Glomerular endothelial cell (primary cell): Measurements from ENCODE around the gene TEAD1. TPM values are rescaled to one million over a fixed set of nuclear protein-coding genes. Genes with fewer than 3 reads are reported as not detected.

Source experiments
- DNase-seq: peaks from one replicate; pipeline ENCODE4 v3.0.0-alpha.2; 2011; ENCODE audit warnings: low read depth, low spot score; ENCODE audit errors: extremely low read depth
- total RNA-seq: library from RNA; depleted of rRNA; stranded (reverse); fragments of >200 nt; gene quantifications from 2 replicates; pipeline ENCODE4 v1.2.3, GENCODE V29; 2015

Gene TEAD1
- total RNA-seq, 1 donor from 2014 or later = 55.5 TPM

DNA sequence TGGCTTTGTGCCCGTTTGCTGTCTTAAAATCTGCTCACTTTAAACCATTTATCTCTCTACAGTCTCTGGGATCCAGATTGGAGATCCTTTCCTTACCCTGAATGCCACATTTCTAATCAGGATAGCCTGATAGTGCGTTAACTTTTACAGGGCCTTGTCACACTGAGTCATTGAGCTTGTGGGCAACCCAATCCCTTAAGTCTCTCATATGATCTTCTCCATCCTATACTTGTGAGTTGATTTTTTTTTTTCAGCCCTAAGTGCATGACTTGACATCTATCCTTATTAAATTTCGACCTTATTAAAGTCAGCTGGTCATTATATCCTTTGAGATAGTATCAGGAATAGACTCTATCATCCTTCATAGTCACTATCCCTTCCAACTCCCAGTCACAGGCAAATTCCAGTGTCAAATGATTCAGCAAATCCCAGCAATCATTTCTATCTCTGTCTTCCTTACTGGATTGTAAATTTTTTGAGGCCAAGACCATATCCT, 57.7 kb downstream of the TEAD1 start:
- no peak for DNase-seq

DNA sequence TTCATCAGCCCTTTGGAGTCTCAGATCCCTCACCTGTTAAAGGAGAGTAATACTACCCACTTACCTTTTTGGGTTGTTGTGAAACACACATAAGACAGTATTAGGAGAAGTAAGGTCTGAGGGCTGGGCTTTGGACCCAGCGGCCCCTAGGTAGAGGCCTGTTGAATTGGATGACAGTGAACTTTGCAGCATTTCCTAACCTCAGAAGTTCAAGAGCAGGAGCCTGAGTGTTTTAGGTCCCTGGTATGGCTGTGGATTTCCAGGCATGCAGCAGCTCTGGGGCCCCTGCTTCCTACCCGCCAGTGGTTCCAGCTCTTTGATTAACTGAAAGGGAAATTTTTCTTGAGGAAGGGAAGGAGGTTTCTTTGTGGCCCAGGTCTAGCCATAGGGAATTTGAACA, 58.9 kb downstream of the TEAD1 start:
- DNase-seq = no peak

DNA sequence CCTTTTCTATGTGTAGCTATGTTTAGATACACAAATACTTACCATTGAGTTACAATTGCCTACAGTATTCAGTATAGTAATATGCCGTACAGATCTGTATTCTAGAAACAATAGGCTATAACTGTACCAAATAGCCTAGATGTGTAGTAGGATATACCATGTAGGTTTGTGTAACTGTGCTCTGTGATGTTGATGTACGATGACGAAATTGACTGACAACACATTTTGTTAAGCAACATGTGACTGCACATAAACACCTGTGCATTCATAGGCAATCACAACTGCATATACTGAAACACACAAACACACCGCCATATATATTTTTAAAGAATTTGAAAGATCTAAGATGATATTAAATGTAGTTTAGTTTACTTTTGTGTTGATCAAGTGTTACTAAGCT, 60.4 kb downstream of the TEAD1 start:
- DNase-seq = no peak

DNA sequence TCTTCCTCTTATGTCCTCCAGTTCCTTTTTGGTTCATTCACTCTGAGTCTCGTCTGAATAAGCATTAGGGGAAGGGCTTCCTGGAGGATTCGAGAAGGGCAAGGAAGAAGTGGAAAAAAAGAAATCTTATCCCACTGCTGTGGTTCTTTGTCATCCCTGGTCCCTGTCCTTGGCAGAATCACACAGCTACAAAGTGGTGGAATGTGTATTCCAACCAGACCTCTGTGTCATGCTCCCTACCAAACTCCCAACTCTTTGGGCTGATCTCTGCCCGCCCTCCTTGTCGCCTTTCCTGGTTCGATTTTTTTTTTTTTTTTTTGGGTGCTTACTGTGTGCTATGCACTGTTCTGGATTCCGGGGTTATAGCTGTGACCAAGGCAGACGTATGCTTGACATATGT, 61.0 kb downstream of the TEAD1 start:
- no peak for DNase-seq

DNA sequence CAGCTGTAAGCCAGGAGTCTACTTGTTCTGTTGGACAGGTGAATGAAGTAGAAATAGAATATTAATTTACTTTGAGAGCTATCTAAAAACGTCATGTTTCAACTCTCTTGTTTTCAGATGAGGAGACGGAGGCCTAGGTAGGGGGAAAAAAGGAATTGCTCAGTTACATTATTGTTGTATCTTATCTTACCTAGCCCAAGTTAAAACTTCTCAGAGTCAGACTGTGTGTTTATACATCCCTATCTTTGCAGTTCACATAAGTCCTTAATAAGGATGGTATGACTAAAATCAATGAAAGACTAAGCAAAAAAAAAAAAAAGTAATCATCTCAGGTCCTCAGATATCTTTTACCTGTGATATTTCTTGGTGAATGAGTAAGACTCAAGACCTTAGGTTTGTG, 62.8 kb downstream of the TEAD1 start:
- no peak for DNase-seq

DNA sequence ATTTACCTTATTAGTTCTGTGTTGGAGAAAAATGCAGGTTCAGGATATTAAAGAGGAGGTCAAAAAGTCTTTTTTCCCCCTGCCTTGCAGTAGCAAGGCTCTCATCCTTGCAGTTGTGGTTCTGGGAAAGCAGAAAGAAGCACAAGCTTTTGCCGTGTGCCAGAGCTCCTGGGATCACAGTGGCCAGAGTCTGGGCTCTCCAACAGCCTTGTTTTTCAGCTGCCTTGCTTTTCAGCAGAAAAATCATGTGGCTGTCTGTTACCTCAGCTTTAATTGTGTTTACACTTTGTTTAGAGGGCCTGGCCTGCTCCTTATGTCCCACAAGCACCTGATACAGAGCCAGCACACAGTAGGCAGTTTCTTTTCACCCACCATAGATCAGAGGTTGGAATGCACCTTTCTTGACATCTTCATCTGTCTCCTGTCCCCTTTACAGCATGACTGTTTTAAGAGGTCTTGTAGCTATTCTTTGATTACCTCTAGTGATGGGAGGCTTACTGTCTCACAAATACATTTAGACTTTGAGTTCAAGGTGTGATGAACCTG, 67.5 kb downstream of the TEAD1 start:
- no peak for DNase-seq

DNA sequence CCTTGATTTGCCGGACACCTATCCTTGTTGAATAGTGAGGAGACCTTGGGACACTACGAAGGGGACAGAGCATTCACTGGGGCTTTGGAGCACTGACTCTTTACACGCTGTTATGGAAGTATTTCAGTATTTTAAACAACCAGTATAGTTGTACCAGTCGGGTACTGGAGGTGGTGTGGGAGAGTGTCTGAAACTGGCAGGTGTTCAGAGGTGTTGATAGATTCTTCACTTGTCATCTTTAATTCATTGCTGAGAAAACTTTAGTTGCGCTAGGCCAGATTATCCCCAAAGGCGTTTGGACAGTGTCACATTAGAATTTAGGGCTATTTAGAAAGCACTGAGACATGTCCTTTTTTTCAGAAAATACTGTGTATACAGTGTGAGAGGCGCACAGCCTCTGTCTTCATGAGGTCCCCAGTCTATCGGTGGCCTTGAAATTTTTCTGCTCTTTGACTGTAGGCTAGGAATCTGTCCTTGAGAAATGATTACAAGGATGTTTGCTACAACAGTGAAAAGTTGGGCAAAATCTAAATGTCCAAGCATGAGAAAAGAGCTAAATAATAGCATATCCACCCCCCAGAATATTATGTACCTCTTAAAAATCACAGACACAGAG, 69.7 kb downstream of the TEAD1 start:
- DNase-seq = no peak

DNA sequence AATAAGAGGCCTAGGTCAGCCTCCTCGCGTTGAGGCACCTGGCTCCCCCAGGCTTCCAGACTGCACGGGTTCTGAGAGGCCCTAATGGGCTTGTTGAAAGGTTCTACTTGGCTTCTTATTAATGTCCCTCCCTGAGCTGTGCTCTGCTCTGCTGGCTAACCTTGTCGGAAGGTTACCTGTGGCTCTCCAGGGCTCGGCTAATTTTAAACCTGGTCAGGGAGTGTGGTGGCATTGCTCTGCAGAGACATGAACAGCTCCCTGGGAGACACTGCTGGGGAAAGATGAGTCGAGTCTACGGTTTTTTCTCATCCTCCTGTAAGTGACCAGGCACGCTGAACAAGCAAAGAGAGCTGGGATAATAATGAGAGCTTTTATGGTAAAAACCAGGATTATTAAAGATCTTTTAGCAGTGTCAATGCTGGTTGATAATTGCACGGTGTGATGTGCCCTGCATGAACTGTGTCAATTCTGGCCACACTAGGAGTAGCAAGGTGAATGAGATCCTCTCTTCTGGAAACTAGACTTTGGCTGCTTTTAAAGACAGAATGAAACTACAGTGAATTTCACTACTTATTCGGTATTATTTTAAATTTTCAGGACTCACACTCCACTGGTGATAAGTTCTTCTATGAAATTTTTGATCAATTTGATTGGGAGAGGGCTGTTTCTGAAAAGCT, 70.7 kb downstream of the TEAD1 start:
- no peak for DNase-seq

DNA sequence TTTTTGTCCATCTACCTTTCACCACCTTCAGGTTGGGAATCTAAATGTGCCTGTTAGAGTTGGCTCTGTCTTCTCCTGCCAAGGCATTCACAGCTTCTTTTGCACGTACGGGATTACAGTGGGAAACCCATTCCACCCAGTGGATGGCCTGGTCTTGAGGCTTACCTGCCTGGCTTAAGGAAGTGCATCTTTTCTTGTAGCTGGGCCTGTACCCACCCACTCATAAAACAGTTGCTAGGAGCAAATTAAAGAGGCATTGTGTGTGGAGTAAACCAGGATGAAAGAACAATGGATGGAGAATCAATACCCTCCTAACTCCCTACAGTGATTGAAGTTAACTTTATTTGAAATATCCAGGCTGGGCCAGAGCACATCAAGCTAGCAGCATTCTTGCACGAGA, 71.6 kb downstream of the TEAD1 start:
- DNase-seq = no peak

DNA sequence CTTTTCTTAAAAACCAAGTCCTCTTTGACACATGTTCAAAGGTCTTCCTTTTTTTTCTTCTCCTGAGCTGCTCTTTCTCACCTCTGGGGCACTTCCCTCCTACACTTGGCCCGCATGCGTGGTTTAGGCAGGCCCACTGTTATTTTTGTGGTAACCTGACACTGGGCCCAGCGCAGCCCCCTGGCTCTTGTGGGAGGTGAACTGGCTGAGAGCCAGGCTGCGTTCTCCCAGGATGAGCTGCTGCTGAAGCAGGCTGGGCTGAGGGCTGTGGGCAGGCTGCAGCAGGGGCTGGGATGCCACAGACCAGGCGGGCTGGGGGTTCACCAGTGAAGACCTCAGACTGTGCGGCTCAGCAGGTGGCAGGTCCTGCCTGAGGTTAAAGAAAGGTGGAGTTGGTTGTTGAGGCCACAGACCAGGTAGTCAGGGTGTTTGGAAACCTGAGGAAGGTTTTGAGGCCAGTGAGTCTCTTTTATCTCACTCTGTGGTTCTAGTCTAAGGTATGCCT, 72.4 kb downstream of the TEAD1 start:
- DNase-seq = no peak

DNA sequence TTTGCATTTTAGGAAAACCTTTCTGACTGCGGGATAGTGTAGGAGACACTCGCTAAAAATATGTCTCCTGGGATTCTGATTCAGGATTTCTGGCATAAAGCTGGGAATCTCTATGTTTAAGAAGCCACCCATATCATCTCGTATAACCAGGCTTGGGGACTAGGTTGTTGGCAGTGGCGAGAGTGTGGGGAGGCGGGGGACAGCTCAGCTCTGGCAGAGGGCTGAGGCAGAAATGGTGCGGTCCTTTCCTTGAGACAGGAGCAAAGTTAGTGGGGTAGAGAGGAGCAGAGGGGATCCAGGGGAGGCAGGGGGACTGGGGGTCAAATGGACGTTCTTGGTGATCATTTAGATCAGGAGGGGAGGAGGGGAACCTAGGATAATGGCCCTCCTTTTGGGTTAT, 74.3 kb downstream of the TEAD1 start:
- no peak for DNase-seq

DNA sequence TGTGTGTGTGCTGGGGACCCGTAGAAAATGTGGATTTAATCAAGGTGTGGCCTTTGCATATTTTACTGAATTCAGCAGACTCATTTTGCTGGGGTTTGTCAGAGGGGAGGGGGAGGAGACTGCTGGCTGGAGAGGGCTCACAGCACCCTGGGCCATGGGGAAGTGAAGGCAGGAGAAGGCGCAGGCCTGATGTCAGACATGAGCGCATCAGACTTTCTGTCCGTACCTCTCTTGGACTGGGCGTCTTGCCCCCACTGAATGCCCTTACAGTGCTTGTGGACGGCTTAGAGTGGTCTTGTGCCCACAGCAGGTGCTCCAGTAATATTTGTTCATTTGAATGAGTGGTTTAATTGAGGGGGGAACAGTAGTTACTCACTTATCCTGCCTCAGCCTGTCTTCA, 75.2 kb downstream of the TEAD1 start:
- DNase-seq = no peak

DNA sequence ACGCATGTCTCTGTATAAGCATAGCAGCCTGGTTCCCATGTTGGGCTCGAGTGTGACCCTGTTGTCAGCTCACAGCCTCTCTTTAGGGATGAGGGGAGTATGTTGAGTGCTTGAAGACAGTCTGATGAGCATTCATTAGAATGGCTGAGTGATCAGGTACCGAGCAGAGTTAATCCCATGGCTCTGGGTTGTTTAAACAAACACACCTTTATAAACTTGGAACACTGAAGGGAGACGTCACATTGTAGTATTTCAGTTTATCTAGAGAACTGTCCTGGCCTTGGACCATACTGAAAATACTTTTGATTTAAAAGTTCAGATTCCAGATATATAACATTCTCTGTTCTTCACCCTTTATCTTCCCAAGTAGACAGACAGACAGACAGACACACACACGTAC, 76.0 kb downstream of the TEAD1 start:
- DNase-seq = no peak

DNA sequence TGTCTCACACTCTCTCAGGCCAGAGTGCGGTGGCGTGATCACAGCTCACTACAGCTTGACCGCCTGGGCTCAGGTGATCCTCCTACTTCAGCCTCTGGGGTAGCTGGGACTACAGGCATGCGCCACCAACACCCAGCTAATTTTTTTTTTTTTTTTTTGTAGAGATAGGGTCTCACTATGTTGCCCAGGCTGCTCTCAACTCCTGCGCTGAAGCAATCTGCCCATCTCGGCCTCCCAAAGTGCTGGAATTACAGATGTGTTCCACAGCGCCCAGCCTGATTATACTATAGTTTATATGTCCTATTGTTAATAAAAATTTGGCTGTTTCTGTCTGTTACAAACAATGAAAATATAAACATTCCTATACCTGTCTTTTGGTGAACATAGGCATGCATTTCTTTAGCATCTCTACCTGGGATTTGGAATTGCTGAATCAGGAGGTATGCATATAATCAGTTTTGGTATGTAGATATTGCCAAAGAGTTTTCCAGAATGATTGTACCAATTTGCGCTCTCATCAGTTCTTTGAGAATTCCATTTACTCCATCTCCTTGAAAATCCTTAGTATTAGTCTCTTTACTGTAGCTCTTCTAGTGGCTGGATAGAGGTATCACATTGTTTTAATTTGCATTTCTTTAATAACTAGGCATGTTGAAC, 78.8 kb downstream of the TEAD1 start:
- no peak for DNase-seq

DNA sequence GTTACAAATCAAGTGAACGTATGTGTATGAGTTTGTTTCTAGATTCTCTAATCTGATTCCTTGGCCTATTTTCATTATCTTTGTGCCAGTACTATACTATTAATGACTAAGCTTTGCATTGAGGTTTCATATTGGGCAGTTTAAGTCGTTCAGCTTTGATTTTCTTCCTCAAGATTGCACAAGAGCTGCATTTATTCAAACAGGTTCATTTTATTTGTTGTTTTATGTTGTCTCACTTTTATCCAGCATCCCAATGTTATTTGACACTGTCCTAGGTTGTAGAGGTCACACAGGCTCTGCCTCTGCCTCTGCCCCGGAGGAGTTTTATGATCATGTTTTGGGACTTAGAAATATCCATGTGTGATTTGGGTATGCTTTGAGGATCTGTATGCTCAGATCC, 79.8 kb downstream of the TEAD1 start:
- DNase-seq = no peak

DNA sequence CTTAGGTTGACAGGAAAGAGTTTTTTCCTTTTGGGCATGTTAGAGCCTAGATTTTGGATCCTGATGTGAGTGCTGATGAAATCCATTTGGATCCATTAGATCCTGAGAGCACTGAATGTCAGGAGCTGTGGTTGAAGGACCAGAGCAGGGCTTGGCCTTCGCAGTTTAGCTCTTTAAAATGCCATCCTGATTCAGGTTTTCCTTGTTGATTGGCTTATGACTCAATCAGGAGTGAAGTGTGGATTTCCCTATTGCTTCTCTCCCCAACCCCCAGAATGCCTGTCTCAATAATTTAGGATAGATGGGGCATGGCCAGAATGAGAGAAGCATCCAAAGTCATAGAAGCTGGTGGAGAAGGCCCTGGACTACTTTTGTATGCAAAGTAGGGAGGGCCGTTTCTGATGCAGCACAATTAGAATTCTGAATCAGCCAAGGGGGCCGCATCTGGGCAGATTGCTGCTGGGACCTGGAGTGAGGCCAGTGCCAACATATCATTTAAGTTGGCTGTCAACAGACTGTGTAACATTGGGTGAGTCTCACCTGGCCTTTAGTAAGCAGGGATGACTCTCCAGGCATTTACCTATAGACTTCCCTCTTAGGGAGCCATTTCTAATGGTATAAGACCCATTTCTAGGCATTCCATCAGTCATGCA, 80.5 kb downstream of the TEAD1 start:
- DNase-seq = no peak

DNA sequence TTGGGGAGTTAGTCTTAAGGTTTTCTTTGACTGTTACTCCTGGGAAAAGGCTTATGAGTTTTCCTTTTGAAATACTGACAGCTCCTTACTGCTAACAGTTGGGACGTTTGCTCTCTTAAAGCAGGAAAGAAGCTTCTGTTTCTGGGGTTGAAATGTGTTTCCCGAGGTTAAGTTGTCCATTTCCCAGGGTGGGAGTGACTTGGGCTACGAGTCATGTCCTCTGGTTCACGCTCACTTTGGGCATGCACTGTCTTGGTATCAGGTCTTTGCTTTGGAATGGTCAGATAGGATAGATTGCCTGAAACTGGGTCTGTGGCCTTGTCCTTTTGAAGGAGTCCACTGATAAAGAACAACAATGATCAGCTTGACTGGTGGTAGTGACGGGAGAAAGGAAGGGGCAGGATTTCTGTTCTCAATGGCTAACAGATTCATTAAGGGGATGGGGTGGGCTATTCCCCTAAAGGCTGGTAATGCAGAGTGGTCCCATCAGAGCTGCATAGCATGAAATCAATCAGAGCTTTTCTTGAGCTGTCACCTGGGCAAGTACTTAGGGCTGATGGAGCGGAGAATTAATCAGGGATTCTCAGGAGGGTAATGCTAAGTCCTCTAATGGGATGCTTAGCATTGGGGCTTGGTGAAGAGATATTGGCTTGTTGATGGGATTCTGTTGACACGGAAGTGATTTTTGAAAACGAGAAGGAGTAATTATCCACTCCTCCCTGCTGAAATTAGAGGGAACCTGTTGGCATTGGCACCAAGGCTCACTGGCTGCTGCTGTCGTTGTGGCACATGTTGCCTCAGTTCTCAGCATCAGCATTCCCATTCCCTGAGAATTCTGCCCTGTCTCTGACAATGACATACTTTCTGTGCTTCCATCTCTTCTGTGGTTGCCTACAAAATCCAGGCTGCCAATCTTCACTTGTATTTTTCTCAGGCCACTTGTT, 81.6 kb downstream of the TEAD1 start:
- DNase-seq = no peak

DNA sequence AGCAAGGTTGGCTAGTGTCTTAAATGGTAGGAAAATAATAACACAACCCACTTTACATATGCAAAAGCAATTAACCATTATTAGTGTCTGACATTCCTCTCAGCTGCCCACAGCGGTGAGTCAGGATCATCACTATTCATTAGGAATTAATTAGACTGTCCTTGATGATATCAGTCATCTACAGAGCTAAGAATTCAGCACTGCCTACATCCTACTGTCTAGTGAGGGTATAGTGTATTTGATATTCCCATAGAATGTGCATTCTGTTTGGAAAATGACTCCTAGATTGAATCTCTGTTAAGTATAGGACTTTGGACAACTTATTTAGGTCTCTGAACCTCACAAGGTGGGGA, 82.2 kb downstream of the TEAD1 start:
- DNase-seq = no peak

DNA sequence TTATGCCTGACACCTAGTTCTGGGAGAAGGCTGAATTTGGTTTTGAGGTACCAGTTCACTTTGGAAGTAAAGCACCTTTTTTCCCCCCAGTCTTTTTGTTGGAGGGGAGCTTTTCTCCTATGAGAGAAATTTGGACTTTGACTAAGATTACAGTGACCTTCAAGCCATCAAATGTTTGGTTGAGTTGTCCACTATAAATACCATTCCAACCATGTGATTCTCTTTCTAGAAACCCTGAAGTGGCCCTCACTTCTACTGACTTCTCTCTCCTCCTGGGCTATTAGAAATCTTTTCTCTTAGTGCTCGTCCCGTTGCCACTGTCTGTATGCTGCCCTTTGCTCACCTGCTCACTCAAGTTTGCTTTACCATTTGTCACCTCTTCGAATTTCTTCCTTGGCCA, 82.6 kb downstream of the TEAD1 start:
- DNase-seq = no peak

DNA sequence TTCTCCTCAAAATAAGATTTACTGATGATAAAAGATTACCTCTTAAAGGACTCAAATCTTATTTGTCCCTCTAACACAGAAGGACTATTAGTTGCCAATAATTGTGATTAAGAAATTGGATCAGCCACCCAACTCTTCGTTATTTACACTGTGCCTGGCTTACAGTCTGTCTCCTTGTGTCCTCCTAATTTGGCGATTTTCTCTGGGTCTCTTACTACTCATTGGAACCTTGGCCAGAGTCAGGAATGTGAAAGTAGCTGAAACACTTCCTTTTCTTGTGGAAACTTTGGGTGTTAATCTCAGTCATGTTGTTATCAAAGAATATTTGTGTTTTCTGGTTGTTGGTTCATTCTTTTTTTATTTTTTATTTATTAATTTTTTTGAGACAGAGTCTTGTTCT, 83.2 kb downstream of the TEAD1 start:
- no peak for DNase-seq
